Nucleus accumbens (tissue), 56 donors: ENCODE results near the gene TRIM17.
"Not testable (repeated sequence)": the region's sequence is repeated elsewhere in the genome, so short reads cannot be mapped to it uniquely, and the experiment has no call there.

Experiments
- DNase-seq, 56 donors: peaks; one replicate each; lab custom pipeline; 2025; lab: John Stamatoyannopoulos, UW

TRIM17 gene

GRCh38 chr1:228452194-228453021 is 35.7 kb upstream of the TRIM17 start:
- no peak for DNase-seq

- no peak for DNase-seq
Observed at GRCh38 chr1:228450200-228450599, 33.5 kb upstream of the TRIM17 start.

GRCh38 chr1:228448372-228448771 is 31.7 kb upstream of the TRIM17 start:
- no peak for DNase-seq

GRCh38 chr1:228446852-228447251 is 30.2 kb upstream of the TRIM17 start:
- DNase-seq: no peak

GRCh38 chr1:228445843-228446650 is 29.4 kb upstream of the TRIM17 start:
- peak in 34 of 56 donors; percentile 6 to 67 (median 32) for DNase-seq

GRCh38 chr1:228445490-228445842 is 28.8 kb upstream of the TRIM17 start:
- no peak for DNase-seq

GRCh38 chr1:228443395-228443794 is 26.7 kb upstream of the TRIM17 start:
- DNase-seq: no peak

- DNase-seq: no peak
Observed at GRCh38 chr1:228440761-228441500, 24.3 kb upstream of the TRIM17 start.

GRCh38 chr1:228438266-228438665 is 21.6 kb upstream of the TRIM17 start:
- DNase-seq: no peak

- DNase-seq: no peak
Observed at GRCh38 chr1:228437424-228437962, 20.8 kb upstream of the TRIM17 start.

GRCh38 chr1:228434689-228435088 is 18.0 kb upstream of the TRIM17 start:
- no peak for DNase-seq

- DNase-seq: not testable (repeated sequence)
Observed at GRCh38 chr1:228433337-228434053, 16.8 kb upstream of the TRIM17 start.

GRCh38 chr1:228430243-228430642 is 13.6 kb upstream of the TRIM17 start:
- DNase-seq: no peak

- no peak for DNase-seq
Observed at GRCh38 chr1:228429698-228430097, 13.0 kb upstream of the TRIM17 start.

GRCh38 chr1:228429007-228429406 is 12.3 kb upstream of the TRIM17 start:
- DNase-seq: no peak

- no peak for DNase-seq
Observed at GRCh38 chr1:228428412-228428811, 11.8 kb upstream of the TRIM17 start.

- DNase-seq: no peak
Observed at GRCh38 chr1:228426518-228427175, 10.0 kb upstream of the TRIM17 start.

GRCh38 chr1:228424685-228425660 is 8.3 kb upstream of the TRIM17 start:
- DNase-seq: no peak
